Activated CD4-positive, alpha-beta T cell treated with anti-CD3 and anti-CD28 coated beads for 4 hours (primary cell): ENCODE data around the gene MIX23.

Experiments
- DNase-seq, 2 donors: peaks; one replicate each; pipeline ENCODE4 v3.0.0-alpha.2; 2020

The MIX23 gene

DNA sequence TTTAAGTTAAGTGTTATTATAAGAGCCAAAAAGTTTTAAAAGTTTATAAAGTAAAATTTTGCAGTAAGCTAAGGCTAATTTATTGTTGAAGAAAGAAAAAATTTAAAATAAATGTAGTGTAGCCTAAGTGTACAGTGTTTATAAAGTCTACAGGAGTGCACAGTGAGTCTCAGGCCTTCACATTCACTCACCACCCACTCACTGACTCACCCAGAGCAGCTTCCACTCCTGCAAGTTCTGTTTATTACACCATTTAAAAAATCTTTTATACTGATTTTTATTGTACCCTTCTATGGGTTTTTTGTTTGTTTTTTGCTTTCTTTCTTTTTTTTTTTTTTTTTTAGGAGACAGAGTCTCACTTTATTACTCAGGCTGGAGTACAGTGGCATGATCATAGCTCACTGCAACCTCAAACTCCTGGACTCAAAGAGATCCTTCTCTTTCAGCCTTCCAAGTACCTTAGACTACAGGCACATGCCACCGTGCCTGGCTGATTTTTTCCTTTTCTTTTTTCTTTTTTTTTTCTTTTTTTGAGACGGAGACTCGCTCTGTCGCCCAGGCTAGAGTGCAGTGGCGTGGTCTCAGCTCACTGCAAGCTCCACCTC lies 32.1 kb downstream of the MIX23 start:
- DNase-seq = no peak

DNA sequence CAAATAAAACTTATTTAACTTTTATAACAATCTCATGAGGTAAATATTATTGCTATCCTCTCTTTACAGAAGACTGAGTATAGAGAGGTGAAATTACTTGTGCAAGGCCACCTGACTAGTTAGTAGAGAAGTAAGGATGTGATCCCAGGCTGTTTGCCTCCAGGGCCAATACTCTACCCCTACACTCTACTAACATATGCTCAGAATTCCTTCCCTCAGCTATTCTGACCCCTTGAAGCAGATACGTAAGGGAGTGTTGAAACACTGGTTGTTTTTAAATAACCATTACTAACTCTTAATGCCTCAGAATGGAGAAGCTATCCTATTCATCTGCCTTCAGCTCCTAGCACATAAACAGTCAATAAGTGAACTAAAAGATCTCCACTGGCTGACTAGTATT lies 33.9 kb downstream of the MIX23 start:
- no peak for DNase-seq

DNA sequence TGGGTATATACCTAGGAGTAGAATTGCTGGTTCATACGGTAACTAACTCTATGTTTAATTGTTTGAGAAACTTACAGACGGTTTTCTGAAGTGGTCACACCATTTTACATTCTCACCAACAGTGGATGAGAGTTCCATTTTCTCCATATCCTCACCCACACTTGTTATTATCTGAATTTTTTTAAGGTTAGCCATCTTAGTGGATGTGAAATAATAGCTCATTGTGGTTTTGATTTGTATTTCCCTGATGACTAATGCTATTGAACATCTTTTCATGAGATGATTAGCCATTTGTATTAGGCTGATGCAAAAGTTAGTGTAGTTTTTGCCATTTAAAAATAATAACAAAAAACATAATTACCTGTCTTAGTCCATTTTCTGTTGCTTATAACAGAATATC lies 39.4 kb downstream of the MIX23 start:
- no peak for DNase-seq

DNA sequence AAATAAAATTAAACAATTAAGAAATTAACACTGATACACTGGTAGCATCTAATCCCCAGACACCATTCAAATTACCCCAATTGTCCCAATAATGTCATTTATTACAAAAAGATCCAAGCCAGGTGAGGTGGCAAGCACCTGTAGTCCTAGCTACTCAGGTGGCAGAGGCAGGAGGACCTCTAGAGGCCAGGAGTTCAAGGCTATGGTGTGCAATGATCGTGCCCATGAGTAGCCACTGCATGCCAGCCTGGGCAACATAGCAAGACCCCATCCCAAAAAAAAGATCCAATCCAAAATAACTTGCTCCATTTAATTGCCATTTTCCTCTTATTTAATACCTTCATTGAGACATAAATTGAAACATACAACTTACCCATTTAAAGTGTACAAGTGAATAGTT lies 40.2 kb downstream of the MIX23 start:
- no peak for DNase-seq

DNA sequence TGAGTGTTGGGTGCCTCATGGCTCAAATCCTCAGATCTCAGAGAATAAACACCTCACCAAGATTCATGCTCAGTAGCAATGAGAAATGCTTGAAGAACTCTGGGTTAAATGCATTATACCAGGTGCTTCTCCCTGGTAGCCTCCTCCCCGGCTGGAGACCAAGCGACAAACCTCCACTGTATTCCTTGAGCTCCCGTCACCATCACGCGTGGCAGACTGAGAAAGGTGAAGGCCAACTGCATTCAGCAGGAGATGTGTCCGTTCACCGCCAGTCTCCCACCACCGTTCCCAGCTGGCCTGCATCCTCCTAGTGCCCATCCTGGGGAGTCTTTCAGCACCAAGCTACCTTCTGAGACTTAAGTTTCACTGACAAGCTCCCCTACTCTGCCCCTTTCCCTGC lies 50.5 kb downstream of the MIX23 start:
- no peak for DNase-seq

DNA sequence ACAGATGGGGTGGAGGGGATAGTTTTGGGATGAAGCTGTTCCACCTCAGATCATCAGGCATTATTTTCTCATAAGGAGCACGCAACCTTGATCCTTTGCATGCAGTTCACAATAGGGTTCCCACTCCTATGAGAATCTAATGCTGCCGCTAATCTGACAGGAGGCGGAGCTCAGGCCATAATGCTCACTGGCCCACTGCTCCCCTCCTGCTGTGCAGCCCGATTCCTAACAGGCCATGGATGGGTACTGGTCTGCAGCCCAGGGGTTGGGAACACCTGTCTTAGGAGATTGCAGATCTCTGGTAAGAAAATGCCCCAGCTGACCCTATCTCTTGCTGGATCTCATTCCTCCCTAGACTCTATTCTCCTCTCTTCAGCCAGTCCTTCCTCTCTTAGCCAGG lies 51.1 kb downstream of the MIX23 start:
- DNase-seq = no peak

DNA sequence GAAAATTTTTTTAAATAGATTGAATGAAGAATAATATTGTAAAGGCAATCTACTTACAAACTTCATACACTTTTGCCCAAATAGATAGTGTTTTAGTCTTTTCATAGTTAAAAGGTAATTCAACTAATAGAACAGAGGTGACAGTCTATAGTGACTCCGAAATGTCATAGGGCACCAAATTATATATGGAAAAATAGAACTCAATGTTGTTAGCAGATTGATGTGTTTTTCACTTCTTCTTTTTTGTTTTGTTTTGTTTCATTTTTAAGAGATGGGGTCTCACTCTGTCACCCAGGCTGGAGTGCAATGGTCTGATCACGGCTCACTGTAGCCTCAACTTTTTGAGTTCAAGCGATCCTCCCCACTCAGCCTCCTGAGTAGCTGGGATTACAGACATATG lies 57.3 kb downstream of the MIX23 start:
- no peak for DNase-seq

DNA sequence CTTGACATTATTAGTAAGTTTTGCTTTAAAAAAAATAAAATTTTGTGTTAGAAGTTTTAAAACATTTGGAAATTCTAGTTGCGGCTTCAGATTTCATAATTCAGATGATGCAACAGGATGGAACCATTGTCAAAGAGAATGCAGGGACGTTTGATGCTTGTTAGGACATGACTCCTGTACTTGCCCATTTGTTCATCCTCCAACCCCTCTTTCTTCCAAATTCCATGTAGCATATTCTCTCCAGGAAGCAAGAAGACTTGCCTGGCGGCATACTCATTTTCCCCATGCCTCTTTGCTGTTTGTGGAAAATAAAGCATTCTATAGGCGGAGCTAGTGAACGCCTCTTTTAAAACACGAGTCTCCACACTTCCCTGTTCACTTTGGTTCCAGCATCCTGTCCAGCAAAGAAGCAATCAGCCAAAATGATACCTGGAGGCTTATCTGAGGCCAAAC lies 58.1 kb downstream of the MIX23 start, which contains the start of gene CSTA:
Gene CSTA (plus strand): TSS at position 378 of the 453 bp plus-strand sequence. CDS start 45 bp downstream, at position 423.
- DNase-seq = no peak

DNA sequence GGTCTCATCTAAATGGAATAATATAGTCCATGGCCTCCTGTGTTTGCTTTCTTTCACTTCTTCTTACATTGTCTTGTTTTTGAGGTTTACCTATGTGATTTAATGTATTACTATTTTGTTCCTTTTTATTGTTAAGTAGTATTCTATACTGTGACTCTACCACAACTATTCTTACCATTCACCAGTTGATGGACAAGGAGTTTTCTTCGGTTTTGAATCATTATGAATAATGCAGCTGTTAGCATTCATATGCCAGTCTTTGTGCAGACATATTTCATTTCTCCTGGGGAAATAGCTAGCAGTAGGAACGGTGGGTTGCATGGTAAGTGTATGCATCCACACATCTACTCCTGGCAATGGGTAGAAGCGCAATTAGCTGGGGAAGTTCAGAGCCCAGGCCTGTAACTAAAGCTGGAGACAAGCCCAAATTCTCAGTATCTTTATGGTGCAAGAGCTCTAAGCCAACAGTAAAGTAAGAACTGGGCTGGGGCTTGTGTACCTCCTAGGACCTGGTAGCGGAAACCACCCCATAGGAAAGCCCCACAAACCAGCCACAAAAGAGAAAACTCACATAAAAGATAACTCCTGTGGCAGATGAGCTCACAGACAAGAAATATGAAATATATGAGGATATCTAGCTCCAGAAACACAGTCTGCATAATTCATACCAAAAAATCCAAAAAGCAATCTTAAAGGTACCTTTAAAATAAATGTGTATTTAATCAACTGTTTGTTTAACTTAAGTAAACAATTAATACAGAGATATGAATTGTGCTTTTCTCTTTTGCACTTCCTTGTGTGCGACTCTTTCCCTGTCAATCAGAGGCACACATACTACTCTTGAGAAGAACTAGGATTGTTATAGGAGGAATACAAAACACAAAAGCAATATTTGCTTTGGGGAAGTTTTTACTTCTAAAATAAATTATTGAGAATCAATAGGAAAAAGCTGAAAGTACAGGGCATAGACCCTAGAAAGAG lies 60.6 kb downstream of the MIX23 start:
- peak in 1 of 2 donors; percentile 1 for DNase-seq

DNA sequence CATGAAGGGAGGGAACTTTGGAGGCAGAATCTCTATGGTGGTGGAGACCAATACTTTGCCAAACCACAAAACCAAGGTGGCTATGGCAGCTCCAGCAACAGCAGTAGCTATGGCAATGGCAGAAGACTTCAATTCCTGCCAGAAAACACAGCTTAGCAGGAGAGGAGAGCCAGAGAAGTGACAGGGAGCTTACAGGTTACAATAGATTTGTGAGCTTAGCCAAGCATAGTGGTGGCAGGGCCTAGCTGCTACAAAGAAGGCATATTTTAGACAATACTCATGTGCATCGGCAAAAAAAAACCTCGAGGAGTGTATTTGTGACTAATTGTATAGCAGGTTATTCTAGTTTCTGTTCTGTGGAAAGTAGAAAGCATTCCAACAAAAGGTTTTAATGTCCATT lies 64.4 kb downstream of the MIX23 start:
- DNase-seq = no peak

DNA sequence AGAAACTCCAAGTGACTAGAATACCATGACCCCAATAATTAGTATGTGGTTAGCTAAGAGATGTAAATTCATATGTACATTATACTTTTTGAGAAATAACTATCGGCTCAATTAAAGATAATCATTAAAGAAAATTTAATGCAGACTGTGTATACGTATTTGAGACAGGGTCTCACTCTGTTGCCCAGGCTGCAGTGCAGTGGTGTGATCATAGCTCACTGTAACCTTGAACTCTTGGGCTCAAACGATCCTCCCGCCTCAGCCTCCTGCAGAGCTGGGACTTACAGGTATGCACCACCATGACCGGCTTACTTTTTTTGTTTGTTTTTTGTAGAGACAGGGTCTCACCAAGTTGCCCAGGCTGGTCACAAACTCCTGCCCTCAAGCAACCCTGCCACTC lies 66.7 kb downstream of the MIX23 start:
- no peak for DNase-seq

DNA sequence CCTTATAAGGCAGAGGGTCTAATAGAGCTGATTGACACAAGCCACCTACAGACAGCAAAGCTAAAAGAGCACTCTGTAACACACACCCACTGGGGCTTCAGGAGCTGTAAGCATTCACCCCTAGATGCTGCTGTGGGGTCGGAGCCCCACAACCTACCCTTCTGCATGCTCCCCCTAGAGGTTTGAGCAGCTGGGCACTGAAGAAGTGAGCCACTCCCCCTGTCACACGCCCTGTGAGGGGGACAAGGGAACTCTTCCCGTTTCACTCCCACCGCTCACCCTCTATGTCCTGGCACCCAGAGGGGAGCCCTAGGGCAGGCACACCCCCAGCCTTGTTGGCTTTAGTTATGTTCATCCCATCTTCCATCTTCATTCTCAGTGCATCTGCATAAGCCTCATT lies 67.4 kb downstream of the MIX23 start:
- DNase-seq = no peak

DNA sequence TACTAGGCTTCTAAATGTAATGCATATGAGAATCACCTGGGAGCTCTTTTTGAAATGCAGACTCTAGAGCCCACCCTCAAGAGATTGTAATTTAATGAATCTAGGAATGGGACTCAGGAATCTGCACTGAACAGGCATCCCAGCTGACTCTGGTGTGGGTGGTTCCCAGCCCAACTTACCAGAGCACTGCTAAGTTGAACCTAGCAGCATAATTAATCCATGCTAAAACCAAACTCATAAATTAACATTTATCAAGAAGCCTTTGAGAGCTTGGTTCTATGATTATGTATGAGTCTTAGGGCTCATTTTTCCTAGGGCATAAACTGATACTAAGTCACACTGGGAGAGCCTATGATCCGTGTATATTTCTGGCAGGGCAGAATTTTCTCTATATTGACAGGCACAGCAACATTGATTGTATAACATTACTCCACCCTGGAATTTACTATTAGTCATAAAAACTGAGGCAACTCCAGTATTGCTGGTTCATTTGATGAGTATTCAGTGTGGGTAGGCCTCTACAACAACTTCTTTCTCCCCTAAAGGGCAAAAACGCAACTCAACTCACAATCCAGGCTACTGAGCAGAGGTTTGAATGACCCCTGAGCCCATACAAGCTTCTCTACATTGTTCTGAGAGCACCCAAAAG lies 68.7 kb downstream of the MIX23 start:
- no peak for DNase-seq

DNA sequence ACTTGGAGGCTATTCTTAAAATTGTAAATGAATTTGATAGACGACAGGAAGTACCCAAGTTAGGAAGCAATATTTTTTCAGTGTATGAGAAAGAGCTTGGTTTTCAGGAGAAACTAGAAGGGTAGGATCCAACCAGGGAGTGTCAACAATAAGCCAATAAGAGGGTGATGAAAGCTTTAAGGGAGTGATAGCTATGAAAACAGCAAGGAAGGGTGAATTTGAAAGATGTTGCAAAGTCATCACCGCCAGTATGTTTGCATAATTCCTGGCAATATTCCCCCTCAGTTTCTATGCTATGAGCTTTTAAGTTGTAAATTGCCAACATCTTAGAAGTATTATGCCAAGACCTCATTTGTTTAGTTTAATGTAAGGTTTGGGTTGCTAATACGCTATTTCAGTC lies 69.8 kb downstream of the MIX23 start:
- no peak for DNase-seq

DNA sequence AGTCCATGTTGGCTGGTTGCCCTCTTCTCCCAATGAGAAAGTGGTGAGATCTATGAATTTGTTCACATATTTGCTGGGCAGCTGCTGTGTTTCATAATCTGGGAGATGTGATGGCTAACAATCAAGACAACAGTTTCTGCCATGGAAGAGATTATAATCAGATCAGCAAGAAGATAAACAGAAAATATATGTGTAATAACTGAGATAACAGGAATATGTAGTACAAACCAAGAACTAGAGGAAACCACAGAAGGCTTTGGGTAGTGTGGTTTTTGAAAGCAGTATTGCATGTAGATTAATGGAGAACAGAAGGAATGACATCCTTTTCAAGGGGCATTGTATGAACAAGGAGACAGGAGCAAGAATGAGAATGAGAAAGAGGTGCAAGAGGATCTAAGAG lies 70.2 kb downstream of the MIX23 start:
- DNase-seq = no peak

DNA sequence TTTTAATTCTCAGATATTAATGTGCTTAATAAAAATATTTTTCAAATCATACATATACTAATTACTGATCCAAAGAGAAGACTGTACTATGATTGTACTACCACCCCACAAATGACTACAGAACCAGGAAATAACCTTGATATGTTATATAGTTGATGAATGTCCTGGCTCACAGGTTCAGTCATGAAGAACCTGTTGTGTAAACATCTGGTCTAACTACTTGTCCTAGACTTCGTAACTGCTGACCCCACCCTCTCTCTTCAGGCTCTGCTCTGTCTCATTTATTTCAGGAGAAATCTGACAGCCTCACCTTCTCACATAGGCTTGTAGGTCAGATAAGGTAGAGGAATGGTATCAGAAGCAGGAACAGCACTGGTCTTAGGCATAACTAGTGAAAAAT lies 72.7 kb downstream of the MIX23 start:
- no peak for DNase-seq
